ENCODE results near the gene TMEM158. TPM values are rescaled to one million over a fixed set of nuclear protein-coding genes. Genes with fewer than 3 reads are reported as not detected.

The TMEM158 gene
- polyA plus RNA-seq, 1 donor from 2014 or later = 7.9 TPM

- H3K9me3 ChIP-seq (ENCODE audit: low read length) = no peaks in the 10 kb centered on the region
- no peaks in the 10 kb centered on the region for H3K9me2 ChIP-seq (ENCODE audit: insufficient read depth, low read length)
- H3K79me2 ChIP-seq (replicated peaks; ENCODE audit: insufficient read depth, low read length) = no peaks in the 10 kb centered on the region
- H3K27ac ChIP-seq (ENCODE audit: low read length) = no peak overlapping the region
- no peaks in the 10 kb centered on the region for H3F3A ChIP-seq (ENCODE audit: insufficient read depth, low read length, poor library complexity, severe bottlenecking)
- H3K9ac ChIP-seq (ENCODE audit: low read length) = no peak overlapping the region
- no peaks in the 10 kb centered on the region for H3K36me3 ChIP-seq (ENCODE audit: insufficient read depth, low read length)
- no peaks in the 10 kb centered on the region for H4K20me1 ChIP-seq (ENCODE audit: insufficient read depth)
- H3K4me3 ChIP-seq (ENCODE audit: low read length) = no peak overlapping the region
- H2AFZ ChIP-seq (ENCODE audit: low read depth, low read length) = no peak overlapping the region
- H3K4me2 ChIP-seq (ENCODE audit: low read length) = no peak overlapping the region
- no peaks in the 10 kb centered on the region for H3K27me3 ChIP-seq (ENCODE audit: insufficient read depth, low read depth, low read length)
- no peak for TF ChIP-seq CTCF (IDR thresholded peaks at IDR 0.05; ENCODE audit: poor library complexity, severe bottlenecking)
- TF ChIP-seq POLR2AphosphoS5 (IDR thresholded peaks at IDR 0.05) = no peak
- TF ChIP-seq TAF1 (IDR thresholded peaks at IDR 0.05; ENCODE audit: low read depth) = no peak
- TF ChIP-seq MXI1 (conservative IDR thresholded peaks at IDR 0.05; ENCODE audit: poor library complexity, severe bottlenecking) = no peak
- no peak for TF ChIP-seq EZH2 (IDR thresholded peaks at IDR 0.05; ENCODE audit: borderline replicate concordance, insufficient read depth, low read length, poor library complexity, severe bottlenecking)
- no peak for TF ChIP-seq RAD21 (conservative IDR thresholded peaks at IDR 0.05)
- TF ChIP-seq EP300 (conservative IDR thresholded peaks at IDR 0.05; ENCODE audit: poor library complexity, severe bottlenecking) = no peak
- no peak for TF ChIP-seq SMC3 (conservative IDR thresholded peaks at IDR 0.05; ENCODE audit: poor library complexity)
- TF ChIP-seq, protein P1, sequence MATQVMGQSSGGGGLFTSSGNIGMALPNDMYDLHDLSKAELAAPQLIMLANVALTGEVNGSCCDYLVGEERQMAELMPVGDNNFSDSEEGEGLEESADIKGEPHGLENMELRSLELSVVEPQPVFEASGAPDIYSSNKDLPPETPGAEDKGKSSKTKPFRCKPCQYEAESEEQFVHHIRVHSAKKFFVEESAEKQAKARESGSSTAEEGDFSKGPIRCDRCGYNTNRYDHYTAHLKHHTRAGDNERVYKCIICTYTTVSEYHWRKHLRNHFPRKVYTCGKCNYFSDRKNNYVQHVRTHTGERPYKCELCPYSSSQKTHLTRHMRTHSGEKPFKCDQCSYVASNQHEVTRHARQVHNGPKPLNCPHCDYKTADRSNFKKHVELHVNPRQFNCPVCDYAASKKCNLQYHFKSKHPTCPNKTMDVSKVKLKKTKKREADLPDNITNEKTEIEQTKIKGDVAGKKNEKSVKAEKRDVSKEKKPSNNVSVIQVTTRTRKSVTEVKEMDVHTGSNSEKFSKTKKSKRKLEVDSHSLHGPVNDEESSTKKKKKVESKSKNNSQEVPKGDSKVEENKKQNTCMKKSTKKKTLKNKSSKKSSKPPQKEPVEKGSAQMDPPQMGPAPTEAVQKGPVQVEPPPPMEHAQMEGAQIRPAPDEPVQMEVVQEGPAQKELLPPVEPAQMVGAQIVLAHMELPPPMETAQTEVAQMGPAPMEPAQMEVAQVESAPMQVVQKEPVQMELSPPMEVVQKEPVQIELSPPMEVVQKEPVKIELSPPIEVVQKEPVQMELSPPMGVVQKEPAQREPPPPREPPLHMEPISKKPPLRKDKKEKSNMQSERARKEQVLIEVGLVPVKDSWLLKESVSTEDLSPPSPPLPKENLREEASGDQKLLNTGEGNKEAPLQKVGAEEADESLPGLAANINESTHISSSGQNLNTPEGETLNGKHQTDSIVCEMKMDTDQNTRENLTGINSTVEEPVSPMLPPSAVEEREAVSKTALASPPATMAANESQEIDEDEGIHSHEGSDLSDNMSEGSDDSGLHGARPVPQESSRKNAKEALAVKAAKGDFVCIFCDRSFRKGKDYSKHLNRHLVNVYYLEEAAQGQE (IDR thresholded peaks at IDR 0.05; ENCODE audit: borderline replicate concordance) = no peak
These were observed 17.5 kb downstream of the TMEM158 start for GRCh38 chr3:45208586-45208985.

GRCh38 chr3:45207446-45207845 is 18.6 kb downstream of the TMEM158 start:
- no peaks in the 10 kb centered on the region for H3K79me2 ChIP-seq (replicated peaks; ENCODE audit: insufficient read depth, low read length)
- H3F3A ChIP-seq (ENCODE audit: insufficient read depth, low read length, poor library complexity, severe bottlenecking) = no peaks in the 10 kb centered on the region
- no peaks in the 10 kb centered on the region for H4K20me1 ChIP-seq (ENCODE audit: insufficient read depth)
- no peak overlapping the region for H2AFZ ChIP-seq (ENCODE audit: low read depth, low read length)
- no peaks in the 10 kb centered on the region for H3K36me3 ChIP-seq (ENCODE audit: insufficient read depth, low read length)
- no peak overlapping the region for H3K9ac ChIP-seq (ENCODE audit: low read length)
- H3K9me2 ChIP-seq (ENCODE audit: insufficient read depth, low read length) = no peaks in the 10 kb centered on the region
- TF ChIP-seq SMC3 (conservative IDR thresholded peaks at IDR 0.05; ENCODE audit: poor library complexity) (no peak), TAF1 (IDR thresholded peaks at IDR 0.05; ENCODE audit: low read depth) (no peak), EP300 (conservative IDR thresholded peaks at IDR 0.05; ENCODE audit: poor library complexity, severe bottlenecking) (no peak), EZH2 (IDR thresholded peaks at IDR 0.05; ENCODE audit: borderline replicate concordance, insufficient read depth, low read length, poor library complexity, severe bottlenecking) (no peak), CTCF (IDR thresholded peaks at IDR 0.05; ENCODE audit: poor library complexity, severe bottlenecking) (no peak), MXI1 (conservative IDR thresholded peaks at IDR 0.05; ENCODE audit: poor library complexity, severe bottlenecking) (no peak), POLR2AphosphoS5 (IDR thresholded peaks at IDR 0.05) (no peak), RAD21 (conservative IDR thresholded peaks at IDR 0.05) (no peak)
- TF ChIP-seq, protein P1 (IDR thresholded peaks at IDR 0.05; ENCODE audit: borderline replicate concordance) = no peak
- H3K27ac ChIP-seq (ENCODE audit: low read length) = no peak overlapping the region
- H3K4me3 ChIP-seq (ENCODE audit: low read length) = no peak overlapping the region
- H3K4me2 ChIP-seq (ENCODE audit: low read length) = no peak overlapping the region
- H3K27me3 ChIP-seq (ENCODE audit: insufficient read depth, low read depth, low read length) = no peaks in the 10 kb centered on the region
- H3K9me3 ChIP-seq (ENCODE audit: low read length) = no peaks in the 10 kb centered on the region
